Measurements from ENCODE around the gene PRSS21.
A peak's percentile ranks its signal among the peaks of the same experiment; 100 is the strongest.

PRSS21 gene

DNA sequence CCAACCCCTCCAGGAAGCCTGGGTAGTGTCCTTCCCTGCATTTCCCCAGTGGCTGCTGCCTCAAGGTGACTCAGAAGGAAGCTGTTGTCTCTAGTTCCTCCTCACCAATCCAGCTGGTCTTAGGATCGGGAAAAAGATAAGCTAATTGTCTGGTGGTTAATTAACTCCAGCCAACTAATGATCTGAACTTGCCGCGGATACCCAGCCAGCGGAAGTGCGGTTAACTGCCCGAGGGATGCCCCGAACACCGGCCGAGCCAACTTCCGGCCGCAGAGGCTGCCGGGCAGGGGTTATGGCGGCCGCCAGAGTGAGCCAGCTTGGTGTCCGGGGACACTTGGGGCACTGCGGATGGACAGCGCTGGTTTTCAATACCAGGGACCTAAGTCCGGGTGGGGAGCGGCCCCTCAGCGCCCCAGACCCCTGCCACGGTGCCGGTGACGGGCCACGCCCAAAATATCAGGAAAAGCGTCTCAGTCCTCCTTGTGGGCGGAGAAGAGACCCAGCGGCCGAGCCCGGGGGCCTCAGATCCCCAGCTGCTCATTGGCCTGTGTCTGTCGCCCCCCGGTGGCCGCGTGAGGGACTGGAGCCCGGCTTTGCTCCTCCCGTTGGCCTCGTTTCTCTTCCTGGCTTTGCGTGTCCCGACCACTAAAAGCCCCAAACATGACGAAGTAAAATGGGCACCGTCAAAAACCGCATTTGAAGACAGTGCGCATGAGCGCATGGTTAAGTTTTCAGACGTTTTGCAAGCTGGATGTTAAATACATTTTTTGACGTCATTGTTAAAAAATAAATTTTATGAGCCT lies 51.2 kb downstream of the PRSS21 start:
- peak; percentile 96 to 98 (median 98) for DNase-seq
